ENCODE results near the gene PGD.
"Not testable (repeated sequence)": the region's sequence is repeated elsewhere in the genome, so short reads cannot be mapped to it uniquely, and the experiment has no call there.

DNA sequence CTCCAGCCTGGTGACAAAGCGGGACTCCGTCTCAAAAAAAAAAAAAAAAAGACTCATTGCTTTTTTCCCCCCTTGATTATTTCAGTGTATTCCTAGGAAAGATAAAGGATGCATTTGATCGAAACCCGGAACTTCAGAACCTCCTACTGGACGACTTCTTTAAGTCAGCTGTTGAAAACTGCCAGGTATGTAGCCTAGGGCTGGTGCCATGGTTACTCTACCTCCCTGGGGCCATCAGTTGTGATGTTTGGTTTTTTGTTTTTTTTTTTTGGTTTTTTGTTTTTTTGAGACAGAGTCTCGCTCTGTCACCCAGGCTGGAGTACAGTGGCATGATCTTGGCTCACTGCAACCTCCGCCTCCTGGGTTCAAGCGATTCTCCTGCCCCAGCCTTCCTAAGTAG lies 19.9 kb downstream of the PGD start:
- TF ChIP-seq, protein P1, sequence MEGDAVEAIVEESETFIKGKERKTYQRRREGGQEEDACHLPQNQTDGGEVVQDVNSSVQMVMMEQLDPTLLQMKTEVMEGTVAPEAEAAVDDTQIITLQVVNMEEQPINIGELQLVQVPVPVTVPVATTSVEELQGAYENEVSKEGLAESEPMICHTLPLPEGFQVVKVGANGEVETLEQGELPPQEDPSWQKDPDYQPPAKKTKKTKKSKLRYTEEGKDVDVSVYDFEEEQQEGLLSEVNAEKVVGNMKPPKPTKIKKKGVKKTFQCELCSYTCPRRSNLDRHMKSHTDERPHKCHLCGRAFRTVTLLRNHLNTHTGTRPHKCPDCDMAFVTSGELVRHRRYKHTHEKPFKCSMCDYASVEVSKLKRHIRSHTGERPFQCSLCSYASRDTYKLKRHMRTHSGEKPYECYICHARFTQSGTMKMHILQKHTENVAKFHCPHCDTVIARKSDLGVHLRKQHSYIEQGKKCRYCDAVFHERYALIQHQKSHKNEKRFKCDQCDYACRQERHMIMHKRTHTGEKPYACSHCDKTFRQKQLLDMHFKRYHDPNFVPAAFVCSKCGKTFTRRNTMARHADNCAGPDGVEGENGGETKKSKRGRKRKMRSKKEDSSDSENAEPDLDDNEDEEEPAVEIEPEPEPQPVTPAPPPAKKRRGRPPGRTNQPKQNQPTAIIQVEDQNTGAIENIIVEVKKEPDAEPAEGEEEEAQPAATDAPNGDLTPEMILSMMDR (IDR thresholded peaks at IDR 0.05; ENCODE audit: insufficient read depth, low read length, poor library complexity, severe bottlenecking): not testable (repeated sequence)
- TF ChIP-seq EZH2phosphoT487 (conservative IDR thresholded peaks at IDR 0.05; ENCODE audit: low read length): not testable (repeated sequence)

Measured in SU-DHL-6 (cell line).